GM12878 (cell line): ENCODE results near the gene NDRG4. TPM values are rescaled to one million over a fixed set of nuclear protein-coding genes. Genes with fewer than 3 reads are reported as not detected.

Experiments used
- ASH2L ChIP-seq: fragments of 300-600, 200-600 bp; sonication (generic); IDR thresholded peaks from 2 replicates; pipeline ENCODE4 v1.6.1; 2017; ENCODE audit warnings: low read depth, mild to moderate bottlenecking, borderline replicate concordance
- BCLAF1 ChIP-seq: fragments of 450-650 bp; IDR thresholded peaks from 2 replicates; pipeline ENCODE4 v1.6.1; 2017; ENCODE audit warnings: antibody characterized with exemption, mild to moderate bottlenecking, moderate library complexity
- BRCA1 ChIP-seq: IDR thresholded peaks from 2 replicates; pipeline ENCODE4 v1.6.1; 2011; ENCODE audit warnings: low read depth, low read length, improper control_type of control experiment
- GABPA ChIP-seq: IDR thresholded peaks from 2 replicates; pipeline ENCODE4 v1.6.1; 2014; ENCODE audit warnings: antibody characterized with exemption, low read depth, mild to moderate bottlenecking, inconsistent platforms
- IRF3 ChIP-seq: fragments of 450-650 bp; IDR thresholded peaks from 2 replicates; pipeline ENCODE4 v1.6.1; 2014; ENCODE audit warnings: mild to moderate bottlenecking
- KDM1A ChIP-seq: fragments of 200-600 bp; sonication (generic); IDR thresholded peaks from 2 replicates; pipeline ENCODE4 v1.6.1; 2016; ENCODE audit warnings: borderline replicate concordance
- MEF2B ChIP-seq: fragments of 450-650 bp; IDR thresholded peaks from 2 replicates; pipeline ENCODE4 v1.6.1; 2018; ENCODE audit warnings: mild to moderate bottlenecking, moderate library complexity; ENCODE audit not compliant: partially characterized antibody, poor library complexity, severe bottlenecking
- MXI1 ChIP-seq: fragments of 150-350 bp; IDR thresholded peaks from 2 replicates; pipeline ENCODE4 v1.6.1; 2011; ENCODE audit warnings: low read depth, mild to moderate bottlenecking, inconsistent platforms, low read length, improper control_type of control experiment
- MYB ChIP-seq: fragments of 150-350 bp; IDR thresholded peaks from 2 replicates; pipeline ENCODE4 v1.6.1; 2014; ENCODE audit warnings: mild to moderate bottlenecking, low read depth, low read length, borderline replicate concordance
- NFIC ChIP-seq: IDR thresholded peaks from 2 replicates; pipeline ENCODE4 v1.6.1; 2012; ENCODE audit warnings: low read depth, mild to moderate bottlenecking, inconsistent platforms, low read length, moderate library complexity
- TBL1XR1 ChIP-seq: IDR thresholded peaks from 2 replicates; pipeline ENCODE4 v1.6.1; 2012; ENCODE audit warnings: low read depth, low read length, improper control_type of control experiment
- TCF3 ChIP-seq: IDR thresholded peaks from 2 replicates; pipeline ENCODE4 v1.6.1; 2012; ENCODE audit warnings: low read depth, mild to moderate bottlenecking, low read length, borderline replicate concordance; ENCODE audit not compliant: insufficient read depth
- ZNF207 ChIP-seq: fragments of 450-650 bp; IDR thresholded peaks from 2 replicates; pipeline ENCODE4 v1.6.1; 2014; ENCODE audit warnings: antibody characterized with exemption, mild to moderate bottlenecking, borderline replicate concordance
- ZNF217 ChIP-seq: fragments of 450-650 bp; IDR thresholded peaks from 2 replicates; pipeline ENCODE4 v1.6.1; 2017; ENCODE audit warnings: antibody characterized with exemption, mild to moderate bottlenecking
- polyA plus RNA-seq, 11 experiments: library from polyadenylated mRNA; depleted of rRNA in 4 of 11; unstranded in 6 of 11; stranded (reverse) in 5 of 11; fragments of >200 nt; fragmentation: Nextera tagmentation in 4 of 11; fragmentation: Illumina TruSeq in 1 of 11; extraction: Ambion mirVana in 4 of 11; extraction: Trizol in 1 of 11; gene quantifications; 1 replicate in 1 of 11; 2 replicates in 10 of 11; pipeline versions ENCODE4 v1.2.1 to v1.2.3, GENCODE V29; 2011 to 2016; ENCODE audit warnings: inconsistent platforms in 2 of 11, missing spikeins in 2 of 11, low read depth in 1 of 11
- total RNA-seq, 4 experiments: library from RNA; depleted of rRNA in 3 of 4; stranded (reverse); fragments of >200 nt in 3 of 4; fragmentation: Illumina TruSeq in 1 of 4; extraction: Trizol in 1 of 4; gene quantifications; 2 replicates each; pipeline versions ENCODE4 v1.2.1 to v1.2.3, GENCODE V29; 2013 to 2021
- TF ChIP-seq, protein P1 (sequence below): fragments of 450-650 bp; IDR thresholded peaks from 2 replicates; pipeline ENCODE4 v1.6.1; 2017; ENCODE audit warnings: borderline replicate concordance
- TF ChIP-seq, protein P2 (sequence below): fragments of 150-350 bp; IDR thresholded peaks from 2 replicates; pipeline ENCODE4 v1.6.1; 2014; ENCODE audit warnings: mild to moderate bottlenecking, low read depth, low read length
- TF ChIP-seq, protein P3 (sequence below): fragments of 450-650 bp; formaldehyde crosslinking; IDR thresholded peaks from 2 replicates; pipeline ENCODE4 v1.5.0; 2022; ENCODE audit warnings: mild to moderate bottlenecking, missing genetic modification characterization

NDRG4 gene
- total and polyA plus RNA-seq, 10 of the 15 experiments (the other 5 are each of a cell fraction or from before 2014, with no cell fraction given), result 0.33 to 3.8 (median 2.5) TPM

DNA sequence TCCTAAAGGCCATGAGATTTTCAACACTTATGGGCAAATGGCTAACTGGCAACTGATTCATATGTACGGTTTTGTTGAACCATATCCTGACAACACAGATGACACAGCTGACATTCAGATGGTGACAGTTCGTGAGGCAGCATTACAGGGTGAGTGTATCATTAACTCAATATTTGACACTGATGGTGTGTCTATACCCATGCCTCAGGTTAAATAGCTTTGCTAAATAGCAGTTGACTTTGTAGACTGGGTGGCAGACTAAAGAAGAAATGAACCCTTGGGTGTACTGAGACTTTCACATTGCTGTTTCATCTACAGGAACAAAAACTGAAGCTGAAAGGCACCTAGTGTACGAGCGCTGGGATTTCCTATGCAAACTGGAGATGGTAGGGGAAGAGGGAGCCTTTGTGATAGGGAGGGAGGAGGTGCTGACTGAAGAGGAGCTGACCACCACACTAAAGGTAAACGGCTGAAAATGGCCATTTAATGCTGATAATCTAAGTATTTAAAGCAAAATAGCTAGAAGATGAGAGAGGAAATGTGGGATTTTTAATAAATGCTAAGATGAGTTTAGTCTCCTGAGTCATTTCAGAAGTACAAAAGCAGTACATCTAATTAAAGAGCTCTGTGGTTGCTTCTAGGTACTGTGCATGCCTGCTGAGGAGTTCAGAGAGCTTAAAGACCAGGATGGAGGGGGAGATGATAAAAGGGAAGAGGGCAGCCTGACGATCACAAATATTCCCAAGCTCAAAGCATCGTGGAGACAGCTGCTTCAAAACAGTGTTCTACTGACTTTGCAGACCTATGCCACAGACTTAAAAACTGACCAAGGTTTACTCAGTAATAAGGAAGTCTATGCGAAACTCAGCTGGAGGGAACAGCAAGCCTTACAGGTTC is 18.4 kb downstream of the NDRG4 start (continued):
- TF ChIP-seq IRF3 (no peak), TBL1XR1 (no peak), BRCA1 (no peak), TCF3 (no peak), MYB (no peak), ASH2L (no peak), GABPA (no peak), KDM1A (no peak), ZNF217 (no peak), ZNF207 (no peak), MEF2B (peak; percentile 69), BCLAF1 (no peak), MXI1 (peak; percentile 63; the same call in 1 of the 2 replicates), NFIC (peak; percentile 70; the same call in 1 of the 2 replicates)
- TF ChIP-seq, protein P1, sequence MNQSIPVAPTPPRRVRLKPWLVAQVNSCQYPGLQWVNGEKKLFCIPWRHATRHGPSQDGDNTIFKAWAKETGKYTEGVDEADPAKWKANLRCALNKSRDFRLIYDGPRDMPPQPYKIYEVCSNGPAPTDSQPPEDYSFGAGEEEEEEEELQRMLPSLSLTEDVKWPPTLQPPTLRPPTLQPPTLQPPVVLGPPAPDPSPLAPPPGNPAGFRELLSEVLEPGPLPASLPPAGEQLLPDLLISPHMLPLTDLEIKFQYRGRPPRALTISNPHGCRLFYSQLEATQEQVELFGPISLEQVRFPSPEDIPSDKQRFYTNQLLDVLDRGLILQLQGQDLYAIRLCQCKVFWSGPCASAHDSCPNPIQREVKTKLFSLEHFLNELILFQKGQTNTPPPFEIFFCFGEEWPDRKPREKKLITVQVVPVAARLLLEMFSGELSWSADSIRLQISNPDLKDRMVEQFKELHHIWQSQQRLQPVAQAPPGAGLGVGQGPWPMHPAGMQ, result no peak
- TF ChIP-seq, protein P2, sequence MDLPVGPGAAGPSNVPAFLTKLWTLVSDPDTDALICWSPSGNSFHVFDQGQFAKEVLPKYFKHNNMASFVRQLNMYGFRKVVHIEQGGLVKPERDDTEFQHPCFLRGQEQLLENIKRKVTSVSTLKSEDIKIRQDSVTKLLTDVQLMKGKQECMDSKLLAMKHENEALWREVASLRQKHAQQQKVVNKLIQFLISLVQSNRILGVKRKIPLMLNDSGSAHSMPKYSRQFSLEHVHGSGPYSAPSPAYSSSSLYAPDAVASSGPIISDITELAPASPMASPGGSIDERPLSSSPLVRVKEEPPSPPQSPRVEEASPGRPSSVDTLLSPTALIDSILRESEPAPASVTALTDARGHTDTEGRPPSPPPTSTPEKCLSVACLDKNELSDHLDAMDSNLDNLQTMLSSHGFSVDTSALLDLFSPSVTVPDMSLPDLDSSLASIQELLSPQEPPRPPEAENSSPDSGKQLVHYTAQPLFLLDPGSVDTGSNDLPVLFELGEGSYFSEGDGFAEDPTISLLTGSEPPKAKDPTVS, result no peak
- TF ChIP-seq, protein P3, sequence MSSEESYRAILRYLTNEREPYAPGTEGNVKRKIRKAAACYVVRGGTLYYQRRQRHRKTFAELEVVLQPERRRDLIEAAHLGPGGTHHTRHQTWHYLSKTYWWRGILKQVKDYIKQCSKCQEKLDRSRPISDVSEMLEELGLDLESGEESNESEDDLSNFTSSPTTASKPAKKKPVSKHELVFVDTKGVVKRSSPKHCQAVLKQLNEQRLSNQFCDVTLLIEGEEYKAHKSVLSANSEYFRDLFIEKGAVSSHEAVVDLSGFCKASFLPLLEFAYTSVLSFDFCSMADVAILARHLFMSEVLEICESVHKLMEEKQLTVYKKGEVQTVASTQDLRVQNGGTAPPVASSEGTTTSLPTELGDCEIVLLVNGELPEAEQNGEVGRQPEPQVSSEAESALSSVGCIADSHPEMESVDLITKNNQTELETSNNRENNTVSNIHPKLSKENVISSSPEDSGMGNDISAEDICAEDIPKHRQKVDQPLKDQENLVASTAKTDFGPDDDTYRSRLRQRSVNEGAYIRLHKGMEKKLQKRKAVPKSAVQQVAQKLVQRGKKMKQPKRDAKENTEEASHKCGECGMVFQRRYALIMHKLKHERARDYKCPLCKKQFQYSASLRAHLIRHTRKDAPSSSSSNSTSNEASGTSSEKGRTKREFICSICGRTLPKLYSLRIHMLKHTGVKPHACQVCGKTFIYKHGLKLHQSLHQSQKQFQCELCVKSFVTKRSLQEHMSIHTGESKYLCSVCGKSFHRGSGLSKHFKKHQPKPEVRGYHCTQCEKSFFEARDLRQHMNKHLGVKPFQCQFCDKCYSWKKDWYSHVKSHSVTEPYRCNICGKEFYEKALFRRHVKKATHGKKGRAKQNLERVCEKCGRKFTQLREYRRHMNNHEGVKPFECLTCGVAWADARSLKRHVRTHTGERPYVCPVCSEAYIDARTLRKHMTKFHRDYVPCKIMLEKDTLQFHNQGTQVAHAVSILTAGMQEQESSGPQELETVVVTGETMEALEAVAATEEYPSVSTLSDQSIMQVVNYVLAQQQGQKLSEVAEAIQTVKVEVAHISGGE (CRISPR knock-in tag), result no peak
